ENCODE results near the gene HBE1. TPM values are rescaled to one million over a fixed set of nuclear protein-coding genes. Genes with fewer than 3 reads are reported as not detected.

The HBE1 gene
- polyA plus RNA-seq, 1 experiment = 8.3 TPM

- DNase-seq (ENCODE audit: low read depth, low spot score) = no peak
- H3K27ac ChIP-seq (ENCODE audit: low read depth, low read length) = peak overlapping the region; percentile 52
- POLR2A ChIA-PET = interaction anchor here (1.1 kb wide), 1 partner anchor 9 kb away, joined by 3 read pairs; no protein-coding TSS in a partner anchor
These were observed 20.0 kb upstream of the HBE1 start for GRCh38 chr11:5289696-5290095.

GRCh38 chr11:5288906-5289550, 19.3 kb upstream of the HBE1 start:
- ChIA-PET CTCF (interaction anchor here (0.8 to 3.2 kb wide), 4 partner anchors 8 to 164 kb away, joined by 3 to 20 read pairs (median 6); no protein-coding TSS in a partner anchor), POLR2A (interaction anchor here (0.6 to 1.1 kb wide), 4 partner anchors 8 to 808 kb away, joined by 3 to 5 read pairs (median 4); no protein-coding TSS in a partner anchor)
- Histone ChIP-seq H3K4me3 (ENCODE audit: low read depth, low read length) (no peak overlapping the region), H3K27ac (ENCODE audit: low read depth, low read length) (no peak overlapping the region), H3K27me3 (ENCODE audit: control insufficient read depth, insufficient read depth, low read length) (no peaks in the 10 kb centered on the region), H3K9me3 (ENCODE audit: control insufficient read depth, insufficient read depth, low read length) (no peaks in the 10 kb centered on the region)
- TF ChIP-seq, protein P1, sequence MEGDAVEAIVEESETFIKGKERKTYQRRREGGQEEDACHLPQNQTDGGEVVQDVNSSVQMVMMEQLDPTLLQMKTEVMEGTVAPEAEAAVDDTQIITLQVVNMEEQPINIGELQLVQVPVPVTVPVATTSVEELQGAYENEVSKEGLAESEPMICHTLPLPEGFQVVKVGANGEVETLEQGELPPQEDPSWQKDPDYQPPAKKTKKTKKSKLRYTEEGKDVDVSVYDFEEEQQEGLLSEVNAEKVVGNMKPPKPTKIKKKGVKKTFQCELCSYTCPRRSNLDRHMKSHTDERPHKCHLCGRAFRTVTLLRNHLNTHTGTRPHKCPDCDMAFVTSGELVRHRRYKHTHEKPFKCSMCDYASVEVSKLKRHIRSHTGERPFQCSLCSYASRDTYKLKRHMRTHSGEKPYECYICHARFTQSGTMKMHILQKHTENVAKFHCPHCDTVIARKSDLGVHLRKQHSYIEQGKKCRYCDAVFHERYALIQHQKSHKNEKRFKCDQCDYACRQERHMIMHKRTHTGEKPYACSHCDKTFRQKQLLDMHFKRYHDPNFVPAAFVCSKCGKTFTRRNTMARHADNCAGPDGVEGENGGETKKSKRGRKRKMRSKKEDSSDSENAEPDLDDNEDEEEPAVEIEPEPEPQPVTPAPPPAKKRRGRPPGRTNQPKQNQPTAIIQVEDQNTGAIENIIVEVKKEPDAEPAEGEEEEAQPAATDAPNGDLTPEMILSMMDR (IDR thresholded peaks at IDR 0.05; ENCODE audit: low read depth, low read length) = no peak
- DNase-seq (ENCODE audit: low read depth, low spot score) = no peak

More at GRCh38 chr11:5289696-5290095, 20.0 kb upstream of the HBE1 start:
- H3K9me3 ChIP-seq (ENCODE audit: control insufficient read depth, insufficient read depth, low read length) = peaks cover 6% of the 10 kb centered on the region; the same call in 1 of the 2 replicates
- TF ChIP-seq, protein P1 (IDR thresholded peaks at IDR 0.05; ENCODE audit: low read depth, low read length) = no peak
- H3K4me3 ChIP-seq (ENCODE audit: low read depth, low read length) = no peak overlapping the region
- CTCF ChIA-PET = interaction anchor here (0.8 to 3.2 kb wide), 4 partner anchors 9 to 165 kb away, joined by 3 to 20 read pairs (median 6); no protein-coding TSS in a partner anchor
- no peaks in the 10 kb centered on the region for H3K27me3 ChIP-seq (ENCODE audit: control insufficient read depth, insufficient read depth, low read length)

- DNase-seq (ENCODE audit: low read depth, low spot score) = peak; percentile 41
- no peaks in the 10 kb centered on the region for H3K27me3 ChIP-seq (ENCODE audit: control insufficient read depth, insufficient read depth, low read length)
- H3K4me3 ChIP-seq (ENCODE audit: low read depth, low read length) = no peak overlapping the region
- no peaks in the 10 kb centered on the region for H3K9me3 ChIP-seq (ENCODE audit: control insufficient read depth, insufficient read depth, low read length)
- ChIA-PET POLR2A (interaction anchor here (0.6 to 0.9 kb wide), 3 partner anchors 76 to 809 kb away, joined by 3 to 5 read pairs (median 4); no protein-coding TSS in a partner anchor), CTCF (interaction anchor here (0.6 to 1.0 kb wide), 2 partner anchors 84 to 1328 kb away, joined by 3 read pairs; no protein-coding TSS in a partner anchor)
- H3K27ac ChIP-seq (ENCODE audit: low read depth, low read length) = no peak overlapping the region
- TF ChIP-seq, protein P1 (IDR thresholded peaks at IDR 0.05; ENCODE audit: low read depth, low read length) = no peak
These were observed 18.6 kb upstream of the HBE1 start for GRCh38 chr11:5288108-5288905.

GRCh38 chr11:5286901-5287300, 17.2 kb upstream of the HBE1 start:
- Histone ChIP-seq H3K9me3 (ENCODE audit: control insufficient read depth, insufficient read depth, low read length) (no peaks in the 10 kb centered on the region), H3K27me3 (ENCODE audit: control insufficient read depth, insufficient read depth, low read length) (no peaks in the 10 kb centered on the region), H3K4me3 (ENCODE audit: low read depth, low read length) (no peak overlapping the region), H3K27ac (ENCODE audit: low read depth, low read length) (no peak overlapping the region)
- POLR2A ChIA-PET = no interaction called here
- no peak for DNase-seq (ENCODE audit: low read depth, low spot score)
- CTCF ChIA-PET = no interaction called here
- TF ChIP-seq, protein P1 (IDR thresholded peaks at IDR 0.05; ENCODE audit: low read depth, low read length) = no peak

Data from AG04450 (cell line).